Lower lobe of right lung (tissue), 2 donors: ENCODE measurements around the gene OPRL1. TPM values are rescaled to one million over a fixed set of nuclear protein-coding genes. Genes with fewer than 3 reads are reported as not detected.

Experiments used
- ATAC-seq, 2 donors: fragments of 200-7000 bp; cut with Tn5 transposase; one replicate each; pipeline ENCODE4 v1.9.1; 2020 to 2022; ENCODE audit warnings: mild to moderate bottlenecking in 2 of 2, moderate library complexity in 2 of 2
- DNase-seq: peaks from one replicate; pipeline ENCODE4 v3.0.0-alpha.2; 2020
- H3K27ac ChIP-seq: fragments of 200-600 bp; one replicate; pipeline ENCODE4 v1.8.0; 2022
- H3K27me3 ChIP-seq: fragments of 200-600 bp; one replicate; pipeline ENCODE4 v1.8.0; 2022; ENCODE audit warnings: low read depth
- H3K36me3 ChIP-seq: fragments of 200-600 bp; one replicate; pipeline ENCODE4 v1.8.0; 2022; ENCODE audit warnings: mild to moderate bottlenecking
- H3K4me1 ChIP-seq: fragments of 200-600 bp; one replicate; pipeline ENCODE4 v1.8.0; 2022
- H3K4me3 ChIP-seq: fragments of 200-600 bp; one replicate; pipeline ENCODE4 v1.8.0; 2022; ENCODE audit warnings: mild to moderate bottlenecking
- H3K9me3 ChIP-seq: fragments of 200-600 bp; one replicate; pipeline ENCODE4 v1.8.0; 2022
- intact Hi-C: fragments of 100-400 bp; cut with DNase I; formaldehyde crosslinking; loops from one replicate; pipeline ENCODE4 v1.11.0; 2022
- total RNA-seq: library from RNA; stranded (reverse); fragmentation: NEBNext Ultra II Directional; extraction: Animal tissue kit (Norgen Biotek cat#: 25700); gene quantifications from one replicate; pipeline ENCODE4 v1.2.1, GENCODE V29; 2021
- TF ChIP-seq, protein P1 (sequence below): fragments of 200-600 bp; IDR thresholded peaks from one replicate; pipeline ENCODE4 v1.8.0; 2022; ENCODE audit warnings: antibody characterized with exemption, mild to moderate bottlenecking
- donor health status: DM: no; HTN: yes; CAD: no; lungs with severe emphysema.

OPRL1 gene
- total RNA-seq, 1 donor from 2014 or later: 2.6 TPM

DNA sequence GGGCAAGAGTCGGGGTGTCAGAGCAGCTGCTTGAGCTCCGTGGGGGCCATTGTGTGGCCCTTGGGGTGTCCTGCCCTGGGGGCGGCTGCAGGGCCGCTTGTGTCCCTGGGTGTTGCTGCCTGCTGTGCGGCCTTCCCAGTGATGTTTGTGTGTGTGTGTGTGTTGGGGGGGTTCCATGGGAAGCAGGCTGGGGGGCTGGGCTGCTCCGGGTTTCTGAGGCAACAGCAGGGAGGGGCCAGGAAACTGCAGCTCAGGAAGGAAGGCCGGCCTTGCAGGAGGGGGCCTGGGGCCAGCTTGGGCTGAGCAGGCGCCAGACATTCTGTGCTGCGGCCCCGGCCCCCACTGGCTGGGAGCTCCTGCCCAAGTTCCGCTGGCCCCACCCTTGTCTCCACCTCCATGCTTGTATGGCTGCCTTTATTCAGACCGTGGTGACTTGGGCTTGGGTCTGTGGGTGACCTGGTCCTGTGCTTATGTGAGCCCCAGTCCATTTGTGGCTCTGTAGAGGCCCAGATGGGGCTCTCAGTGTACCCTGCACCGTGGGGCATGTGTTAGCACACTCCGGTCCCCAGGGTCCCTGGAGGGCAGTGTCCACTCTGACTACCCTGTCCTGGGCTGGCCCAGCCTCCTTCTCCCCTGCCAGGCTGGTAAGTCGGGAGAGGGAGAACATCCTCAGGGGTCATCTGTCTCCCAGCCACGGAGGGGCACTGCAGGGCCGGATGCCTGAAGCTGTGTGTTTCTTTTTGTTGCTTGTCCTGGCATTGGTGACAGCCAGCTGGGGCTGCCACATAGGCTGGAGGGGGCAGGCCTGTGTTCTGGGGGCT lies 25.8 kb upstream of the OPRL1 start:
- Histone ChIP-seq H3K4me3 (peak overlapping the region; percentile 30), H3K4me1 (peaks cover 50% of the 10 kb centered on the region), H3K36me3 (no peaks in the 10 kb centered on the region), H3K9me3 (no peaks in the 10 kb centered on the region), H3K27ac (peak overlapping the region; percentile 87), H3K27me3 (peaks cover 60% of the 10 kb centered on the region)
- ATAC-seq: peak; percentile 18 to 30
- DNase-seq: peak; percentile 70
- intact Hi-C loops: no loop called here
- TF ChIP-seq, protein P1, sequence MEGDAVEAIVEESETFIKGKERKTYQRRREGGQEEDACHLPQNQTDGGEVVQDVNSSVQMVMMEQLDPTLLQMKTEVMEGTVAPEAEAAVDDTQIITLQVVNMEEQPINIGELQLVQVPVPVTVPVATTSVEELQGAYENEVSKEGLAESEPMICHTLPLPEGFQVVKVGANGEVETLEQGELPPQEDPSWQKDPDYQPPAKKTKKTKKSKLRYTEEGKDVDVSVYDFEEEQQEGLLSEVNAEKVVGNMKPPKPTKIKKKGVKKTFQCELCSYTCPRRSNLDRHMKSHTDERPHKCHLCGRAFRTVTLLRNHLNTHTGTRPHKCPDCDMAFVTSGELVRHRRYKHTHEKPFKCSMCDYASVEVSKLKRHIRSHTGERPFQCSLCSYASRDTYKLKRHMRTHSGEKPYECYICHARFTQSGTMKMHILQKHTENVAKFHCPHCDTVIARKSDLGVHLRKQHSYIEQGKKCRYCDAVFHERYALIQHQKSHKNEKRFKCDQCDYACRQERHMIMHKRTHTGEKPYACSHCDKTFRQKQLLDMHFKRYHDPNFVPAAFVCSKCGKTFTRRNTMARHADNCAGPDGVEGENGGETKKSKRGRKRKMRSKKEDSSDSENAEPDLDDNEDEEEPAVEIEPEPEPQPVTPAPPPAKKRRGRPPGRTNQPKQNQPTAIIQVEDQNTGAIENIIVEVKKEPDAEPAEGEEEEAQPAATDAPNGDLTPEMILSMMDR: peak; percentile 27

DNA sequence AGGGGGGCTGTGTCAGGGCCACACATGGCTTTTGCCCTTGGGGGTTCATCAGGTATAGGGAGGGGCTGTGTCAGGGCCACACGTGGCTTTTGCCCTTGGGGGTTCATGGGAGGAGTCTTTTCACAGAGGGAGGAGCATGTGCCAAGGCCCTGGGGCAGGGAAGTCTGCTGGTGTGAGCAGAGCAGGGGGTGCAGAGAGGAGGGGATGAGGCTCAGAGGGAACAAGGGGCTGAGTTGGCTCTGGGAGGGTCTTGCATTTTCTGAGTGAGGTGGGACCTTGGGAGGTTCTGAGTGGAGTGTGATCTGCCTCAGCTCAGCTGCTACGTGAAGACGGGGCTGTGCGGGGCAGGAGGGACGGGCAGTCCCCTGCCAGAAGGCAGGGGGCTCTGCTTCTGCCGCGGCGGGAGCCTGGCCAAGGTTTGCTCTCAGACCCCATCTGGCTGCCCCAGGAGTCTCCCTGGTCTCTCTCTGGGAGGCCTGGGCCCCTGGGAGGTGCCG lies 24.4 kb upstream of the OPRL1 start:
- no peaks in the 10 kb centered on the region for H3K36me3 ChIP-seq

DNA sequence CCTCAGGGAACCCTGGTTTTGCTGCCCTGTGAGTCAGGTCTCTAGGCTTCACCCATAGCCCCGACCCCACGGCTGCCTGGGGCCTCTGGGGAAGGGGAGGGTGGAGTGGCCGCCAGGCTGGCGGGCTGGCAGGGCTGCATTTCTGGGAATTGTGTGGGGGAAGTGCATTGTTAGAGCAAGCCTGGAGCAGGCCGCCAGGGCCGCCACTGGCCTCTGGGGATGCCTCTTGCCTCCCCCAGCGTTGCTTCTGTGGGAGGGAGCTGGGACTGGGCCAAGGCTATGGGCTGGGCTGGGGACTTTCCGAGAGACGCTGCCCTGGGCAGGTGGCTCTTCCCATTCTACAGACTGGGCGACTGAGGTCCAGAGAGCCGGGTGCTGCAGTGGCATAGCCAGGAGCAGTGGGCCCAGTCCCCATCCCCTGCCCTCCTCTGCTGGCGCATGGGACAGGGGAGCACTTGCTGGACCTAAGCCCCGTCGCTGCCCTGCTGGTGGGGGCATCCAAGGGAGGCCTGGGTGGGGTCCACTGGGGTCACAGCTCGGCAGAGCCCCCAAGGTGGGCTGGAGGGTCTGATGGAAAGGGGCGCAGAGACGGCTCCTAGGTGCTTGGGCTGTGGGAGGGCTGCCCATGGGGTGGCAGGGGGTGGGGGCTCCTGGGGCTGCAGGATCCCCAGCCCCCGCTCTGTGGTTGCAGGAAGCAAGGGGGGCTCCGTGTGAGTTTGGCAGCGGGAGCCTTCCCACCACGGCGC lies 23.8 kb upstream of the OPRL1 start:
- peaks cover 44% of the 10 kb centered on the region for H3K27me3 ChIP-seq
- ATAC-seq (peak; percentile 14 to 31), DNase-seq (peak; percentile 68)
- no peaks in the 10 kb centered on the region for H3K9me3 ChIP-seq
- TF ChIP-seq, protein P1: no peak
- H3K27ac ChIP-seq: peak overlapping the region; percentile 87
- no peaks in the 10 kb centered on the region for H3K36me3 ChIP-seq
- H3K4me1 ChIP-seq: peaks cover 50% of the 10 kb centered on the region
- intact Hi-C loops: no loop called here
- peak overlapping the region; percentile 41 for H3K4me3 ChIP-seq

More for the DNA sequence above, 24.4 kb upstream of the OPRL1 start:
- DNase-seq: no peak
- ATAC-seq: no peak
- intact Hi-C loops: no loop called here
- Histone ChIP-seq H3K9me3 (no peaks in the 10 kb centered on the region), H3K27me3 (peaks cover 50% of the 10 kb centered on the region), H3K4me1 (peaks cover 50% of the 10 kb centered on the region), H3K27ac (peak overlapping the region; percentile 87), H3K4me3 (peak overlapping the region; percentile 41)
- TF ChIP-seq, protein P1: no peak

- Histone ChIP-seq H3K27me3 (peaks cover 39% of the 10 kb centered on the region), H3K36me3 (no peaks in the 10 kb centered on the region), H3K9me3 (no peaks in the 10 kb centered on the region), H3K4me1 (peaks cover 50% of the 10 kb centered on the region), H3K4me3 (peak overlapping the region; percentile 41), H3K27ac (peak overlapping the region; percentile 87)
- TF ChIP-seq, protein P1: no peak
- no peak for DNase-seq
- intact Hi-C loops: no loop called here
- no peak for ATAC-seq
Observed at GRCh38 chr20:64056639-64056888, 23.3 kb upstream of the OPRL1 start.

DNA sequence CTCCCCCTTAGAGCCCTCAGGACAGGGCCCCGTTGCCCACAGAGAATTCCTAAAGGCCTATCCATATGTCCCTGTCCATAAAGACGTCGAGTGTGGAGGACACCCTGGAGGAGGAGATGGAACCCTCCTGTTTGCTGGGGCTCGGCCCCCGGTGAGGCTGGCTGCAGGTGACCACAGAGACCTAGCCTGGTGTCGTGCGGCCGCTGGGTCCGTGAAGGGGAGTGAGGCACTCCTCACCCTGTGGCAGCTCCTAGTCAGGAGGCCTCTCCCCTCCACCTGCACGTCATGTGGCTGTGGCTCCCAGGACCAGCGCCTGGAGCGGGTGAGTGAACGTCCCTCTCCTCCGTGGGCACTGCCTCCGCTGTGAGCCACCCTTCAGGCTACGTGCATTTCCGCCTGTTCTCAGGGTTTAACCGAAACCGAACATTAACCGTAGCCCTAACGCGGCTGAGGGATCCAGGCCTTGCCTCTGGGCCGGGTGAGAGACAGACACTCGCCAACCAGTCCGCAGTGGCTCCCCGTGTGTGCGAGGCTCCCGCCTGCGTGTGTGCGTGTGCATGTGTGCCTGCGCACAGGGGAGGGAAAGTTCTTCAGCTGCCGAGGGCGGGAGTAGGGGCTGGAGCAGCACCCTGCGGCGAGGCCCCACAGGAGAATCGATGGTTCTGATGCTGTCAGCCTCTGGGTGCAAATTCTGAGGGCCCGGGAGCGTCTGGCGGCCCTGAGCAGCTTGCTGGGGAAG lies 22.8 kb upstream of the OPRL1 start:
- intact Hi-C loops: no loop called here
- Histone ChIP-seq H3K4me3 (peak overlapping the region; percentile 41), H3K36me3 (no peaks in the 10 kb centered on the region), H3K4me1 (peaks cover 50% of the 10 kb centered on the region), H3K27ac (peak overlapping the region; percentile 87), H3K9me3 (no peaks in the 10 kb centered on the region), H3K27me3 (peaks cover 34% of the 10 kb centered on the region)
- TF ChIP-seq, protein P1: no peak
- DNase-seq (peak; percentile 45), ATAC-seq (no peak)
